NCI-H187 treated with DMSO at 0.1 percent for 48 hours (cell line): ENCODE data around the gene NTMT2.

Experiments
- DNase-seq: peaks from one replicate; lab custom pipeline; 2025; lab: John Stamatoyannopoulos, UW

Gene NTMT2

DNA sequence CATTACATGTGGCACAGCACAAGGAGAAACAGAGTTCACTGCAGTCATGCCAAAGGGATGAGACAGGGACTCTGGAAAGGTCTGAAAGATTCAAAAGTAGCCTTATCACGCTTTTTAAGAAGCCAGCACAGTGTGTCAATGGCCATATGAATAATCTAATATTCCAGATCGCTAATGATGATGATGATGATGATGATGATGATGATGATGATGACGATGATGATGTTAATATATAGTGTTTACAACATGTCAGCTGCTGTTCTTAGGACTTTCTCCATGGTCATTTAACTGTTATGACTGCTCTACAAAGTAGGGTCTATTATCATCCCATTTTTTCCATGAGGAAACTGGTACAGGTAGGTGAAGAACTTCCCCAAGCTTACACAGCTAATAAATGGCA is 64.4 kb downstream of the NTMT2 start:
- DNase-seq, result no peak

DNA sequence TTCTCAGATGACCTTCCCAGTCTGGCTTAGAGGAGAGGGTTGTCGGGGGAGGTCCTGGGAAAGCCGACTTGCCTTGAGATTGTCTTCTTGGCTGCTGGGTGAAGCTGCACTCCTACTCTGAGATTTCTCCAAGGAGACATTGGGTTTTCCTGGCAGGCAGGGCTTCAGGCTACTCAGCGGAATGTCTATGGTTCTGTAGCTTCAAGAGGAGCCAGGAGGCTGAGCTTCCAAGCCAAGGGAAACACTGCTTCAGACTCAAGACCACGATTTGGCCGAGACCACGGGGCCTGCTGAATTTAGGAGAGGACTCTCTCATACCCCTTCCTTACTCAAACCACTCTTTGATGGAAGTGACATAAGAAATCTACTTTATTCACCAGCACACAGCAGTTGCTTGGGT is 67.8 kb downstream of the NTMT2 start:
- no peak for DNase-seq

DNA sequence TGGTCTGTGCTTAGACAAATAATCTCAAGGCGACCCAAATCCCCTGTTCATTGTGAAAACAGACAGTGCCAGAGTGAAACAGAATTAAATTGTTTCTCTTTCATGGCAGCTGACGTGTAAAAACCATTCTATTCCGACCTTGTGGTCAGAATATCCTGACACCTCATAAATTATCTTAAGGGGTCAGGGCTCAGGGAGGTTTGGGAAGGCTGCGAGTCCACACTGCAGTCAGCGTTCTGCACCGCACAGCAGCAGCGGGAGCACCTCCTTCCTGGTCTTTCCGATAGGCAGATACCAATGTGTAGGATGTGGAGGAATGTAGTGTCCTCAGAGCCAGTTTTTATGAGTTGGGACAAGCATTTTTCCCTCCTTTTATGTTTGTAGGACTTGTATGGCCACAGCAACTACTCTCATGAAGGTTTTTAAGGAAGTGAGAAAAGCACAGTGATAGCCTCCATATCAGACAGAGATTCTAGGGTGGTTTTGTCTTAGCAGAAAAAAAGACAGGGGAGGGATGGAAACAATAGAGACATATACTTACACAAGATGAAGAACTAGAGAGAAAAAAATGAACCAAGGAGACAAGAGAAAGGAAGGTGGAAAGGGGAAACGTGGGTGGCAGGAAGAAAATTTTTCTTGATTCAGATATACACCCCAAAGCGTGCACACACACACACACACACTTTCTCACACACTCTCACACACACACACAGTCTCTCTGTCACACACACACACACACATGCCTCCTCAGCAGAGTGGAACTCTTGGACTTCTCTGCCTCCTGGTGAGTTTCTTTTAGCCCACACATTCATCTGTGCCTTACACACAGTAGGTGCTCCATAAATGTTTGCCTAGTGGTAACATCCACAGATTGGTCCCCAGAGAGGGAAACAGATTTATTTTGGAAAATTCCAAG is 68.6 kb downstream of the NTMT2 start:
- no peak for DNase-seq

DNA sequence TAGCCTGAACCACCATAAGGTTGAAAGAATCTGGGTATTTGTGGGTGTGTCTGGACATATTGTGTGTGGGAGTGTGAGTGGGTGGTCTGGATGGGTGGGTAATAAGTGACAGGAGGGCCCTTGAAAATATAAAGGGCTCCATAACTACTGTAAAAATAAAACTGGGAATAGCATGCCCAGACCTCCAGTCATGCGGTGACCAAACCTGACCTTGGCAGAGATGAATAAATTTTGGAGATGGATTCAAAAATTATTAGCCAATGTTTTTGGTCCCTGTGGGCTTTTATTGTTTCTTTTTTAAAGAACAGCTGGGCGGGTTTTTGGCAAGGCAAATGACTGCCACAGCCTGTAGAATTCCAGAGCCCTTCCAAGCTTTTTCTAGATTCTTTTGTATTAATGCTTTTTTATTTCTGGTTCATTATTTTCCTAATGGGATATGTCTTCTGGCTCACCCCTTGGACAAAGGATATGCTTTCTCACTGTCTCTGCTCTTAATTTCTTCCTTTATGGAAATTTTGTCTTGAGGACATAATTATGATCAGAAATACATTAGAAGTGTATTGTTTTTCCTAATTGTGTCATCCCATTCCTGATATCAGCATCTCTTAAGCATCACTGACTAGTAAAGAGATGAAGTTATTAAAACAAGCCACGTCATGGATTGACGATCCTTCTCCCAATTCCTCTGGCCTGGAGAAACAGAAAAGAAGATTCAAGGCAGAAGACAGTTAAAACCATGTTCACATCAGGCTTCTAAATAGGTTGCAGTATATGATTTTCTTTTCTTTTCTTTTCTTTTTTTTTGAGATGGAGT is 69.5 kb downstream of the NTMT2 start:
- DNase-seq, result no peak

DNA sequence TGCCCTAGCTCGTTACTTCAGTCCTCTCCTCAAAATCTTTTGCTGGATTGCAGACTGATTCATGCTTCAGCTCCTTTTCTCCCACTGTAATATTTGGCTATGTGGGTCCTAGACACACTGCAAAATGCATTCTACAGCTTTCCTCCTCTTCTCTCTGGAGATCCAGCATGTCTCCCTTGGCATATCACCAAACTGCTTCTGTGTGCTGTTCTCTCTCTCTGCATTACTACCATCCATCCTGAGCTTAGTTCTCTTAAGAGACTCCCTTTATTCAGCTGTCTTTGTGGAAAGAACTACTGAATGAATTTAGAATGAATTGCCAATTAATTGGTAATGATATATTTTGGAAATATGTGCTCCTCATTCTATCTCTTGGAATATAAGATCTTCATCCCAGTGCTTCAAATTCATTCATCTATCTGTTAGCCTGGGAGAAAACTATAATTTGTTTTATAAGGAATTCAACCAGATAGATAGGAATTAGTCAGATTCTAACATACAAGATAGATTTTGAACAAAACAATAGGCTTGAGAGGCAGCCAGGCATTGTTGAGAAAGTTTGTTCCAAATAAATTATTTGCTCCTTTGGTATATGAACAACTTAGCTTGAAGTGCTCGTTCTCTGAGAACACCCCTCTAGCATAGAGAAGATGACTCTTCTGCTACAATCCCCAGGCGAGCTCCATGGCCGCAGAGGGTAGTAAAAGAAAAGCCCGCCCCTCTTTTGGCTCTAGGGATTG is 71.9 kb downstream of the NTMT2 start:
- DNase-seq, result no peak

DNA sequence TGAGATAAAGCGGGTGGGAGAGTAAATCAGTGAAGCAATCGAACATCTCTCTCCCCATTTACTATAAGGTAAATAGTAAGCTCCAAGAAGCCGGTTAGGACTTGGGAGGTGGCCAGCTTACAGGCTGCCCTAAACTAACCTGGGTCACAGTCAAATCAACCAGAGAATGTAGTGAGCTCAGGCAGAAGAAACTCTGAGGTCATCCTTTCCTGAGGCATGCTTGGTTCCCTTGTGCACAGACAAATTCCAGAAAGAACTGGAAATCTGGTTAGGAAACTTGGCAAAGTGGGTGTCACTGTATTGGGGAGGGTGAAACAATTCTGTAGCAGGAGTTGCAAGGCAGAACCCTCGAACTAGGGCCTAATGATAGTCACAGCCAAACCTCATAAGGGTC is 72.5 kb downstream of the NTMT2 start:
- no peak for DNase-seq
